ENCODE measurements around the gene LMO7.

GRCh38 chr13:75635828-75636435 lies at the start of gene LMO7:
- TF ChIP-seq POLR2A (IDR thresholded peaks at IDR 0.05) = no peak
- TF ChIP-seq CTCF (IDR thresholded peaks at IDR 0.05) = no peak
